Aorta (tissue), 5 donors: ENCODE measurements around the gene KRT34. TPM values are rescaled to one million over a fixed set of nuclear protein-coding genes. Genes with fewer than 3 reads are reported as not detected.
"Not testable (repeated sequence)": the region's sequence is repeated elsewhere in the genome, so short reads cannot be mapped to it uniquely, and the experiment has no call there.

ENCODE experiments used
- ATAC-seq: fragments of 200-7000 bp; cut with Tn5 transposase; one replicate; pipeline ENCODE4 v1.9.1; 2022; ENCODE audit warnings: moderate library complexity; ENCODE audit not compliant: low FRiP score
- DNase-seq, 2 donors: peaks; one replicate each; pipeline ENCODE4 v3.0.0-alpha.2; 2020
- H3K27ac ChIP-seq, 2 donors: one replicate each; pipeline ENCODE4 v1.5.1; 2013; ENCODE audit warnings: low read length in 2 of 2, mild to moderate bottlenecking in 2 of 2, moderate library complexity in 2 of 2, control low read depth in 1 of 2, inconsistent platforms in 1 of 2, low read depth in 1 of 2
- H3K27me3 ChIP-seq, 2 donors: one replicate each; pipeline ENCODE4 v1.6.1; 2013; ENCODE audit warnings: control low read depth in 1 of 2, low read length in 1 of 2, mild to moderate bottlenecking in 1 of 2, moderate library complexity in 1 of 2; ENCODE audit not compliant: insufficient read depth in 2 of 2, control insufficient read depth in 1 of 2
- H3K36me3 ChIP-seq, 2 donors: one replicate each; pipeline ENCODE4 v1.6.1; 2013; ENCODE audit warnings: control low read depth in 1 of 2, low read length in 1 of 2, mild to moderate bottlenecking in 1 of 2; ENCODE audit not compliant: insufficient read depth in 2 of 2, control insufficient read depth in 1 of 2
- H3K4me1 ChIP-seq, 2 donors: one replicate each; pipeline ENCODE4 v1.6.1; 2013; ENCODE audit warnings: low read length in 2 of 2, control low read depth in 1 of 2, mild to moderate bottlenecking in 1 of 2, moderate library complexity in 1 of 2; ENCODE audit not compliant: insufficient read depth in 2 of 2, control insufficient read depth in 1 of 2
- H3K4me3 ChIP-seq, 2 donors: one replicate each; pipeline ENCODE4 v1.5.1; 2013; ENCODE audit warnings: low read length in 2 of 2, control low read depth in 1 of 2, mild to moderate bottlenecking in 1 of 2
- H3K9me3 ChIP-seq: one replicate; pipeline ENCODE4 v1.6.1; 2013; ENCODE audit warnings: mild to moderate bottlenecking, low read length; ENCODE audit not compliant: control insufficient read depth
- WGBS, 2 donors: extraction: QIAGEN DNeasy Blood & Tissue Kit; methylation state at CpG; one replicate each; pipeline ENCODE4 v1.1.7; 2013; 5-methylcytosine and 5-hydroxymethylcytosine counted together
- intact Hi-C, 2 donors: fragments of 100-400 bp; cut with DNase I; formaldehyde crosslinking; loops; one replicate each; pipeline versions ENCODE4 v1.14.2 to v1.15.0; 2022
- polyA plus RNA-seq, 2 donors: library from polyadenylated mRNA; stranded (reverse); fragments of 200-250 nt; gene quantifications; one replicate each; pipeline ENCODE4 v1.2.3, GENCODE V29; 2013
- total RNA-seq, 2 donors: library from RNA; stranded (reverse); fragmentation: NEBNext Ultra II Directional; extraction: Animal tissue kit (Norgen Biotek cat#: 25700); gene quantifications; one replicate each; pipeline ENCODE4 v1.2.1, GENCODE V29; 2021
- donor health status: healthy with polysubstance abuse.
- donor health status: Bipolar disorder and iron deficiency.
- donor health status: DM: no; HTN: no; CAD: no.
- donor health status: DM: no; HTN: no; CAD: no.
- donor health status: DM: yes; HTN: yes; CAD: no.

KRT34 gene
- total and polyA plus RNA-seq, 4 donors, result not detected

DNA sequence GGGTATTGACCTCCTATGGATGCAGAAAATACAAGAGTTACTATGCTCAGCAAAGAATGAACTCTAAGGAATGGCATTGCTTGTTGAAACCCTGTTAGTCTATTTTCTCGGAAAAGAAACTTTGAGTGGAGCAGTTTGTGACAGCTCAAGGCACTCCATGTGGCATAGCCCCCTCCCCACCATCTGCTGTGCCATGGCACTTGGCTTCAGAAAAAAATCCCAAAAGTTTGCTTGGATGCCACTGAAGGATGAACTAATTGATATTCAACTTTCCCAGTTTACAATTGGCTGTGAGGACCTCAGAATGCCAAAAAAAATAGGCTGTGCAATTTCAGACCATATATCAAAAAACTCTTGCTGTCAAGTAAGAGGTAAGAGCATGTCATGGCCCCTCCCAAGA is 13.5 kb upstream of the KRT34 start:
- Histone ChIP-seq H3K27me3 (no peaks in the 10 kb centered on the region), H3K36me3 (no peaks in the 10 kb centered on the region), H3K27ac (no peak overlapping the region), H3K4me3 (no peak overlapping the region), H3K4me1 (no peaks in the 10 kb centered on the region), H3K9me3 (no peaks in the 10 kb centered on the region)
- intact Hi-C loops, result no loop called here
- DNase-seq, result no peak
- no peak for ATAC-seq
- WGBS, 2 donors, result 83 to 88% methylated on average over 1 of the region's 1 CpG

DNA sequence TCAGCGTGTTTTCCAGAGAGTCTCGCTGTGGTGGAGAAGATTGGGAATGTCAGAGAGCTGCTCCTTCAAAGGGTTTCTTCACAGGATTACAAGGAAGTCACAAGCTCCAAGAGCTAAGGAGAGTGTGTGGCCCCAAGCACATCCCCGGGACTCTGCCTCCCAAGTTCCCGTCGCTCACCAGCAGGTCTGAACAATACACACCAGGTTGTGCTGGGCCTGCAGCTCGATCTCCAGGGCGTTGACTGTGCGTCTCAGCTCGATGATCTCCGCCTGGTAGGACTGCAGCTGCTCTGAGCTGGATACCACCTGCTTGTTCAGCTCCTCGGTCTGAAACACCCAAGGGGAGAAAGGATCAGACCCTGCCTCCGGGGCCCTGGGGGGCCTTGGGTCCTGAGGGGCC is 12.9 kb upstream of the KRT34 start:
- H3K36me3 ChIP-seq, H3K9me3 ChIP-seq, H3K27me3 ChIP-seq, DNase-seq, H3K4me1 ChIP-seq, intact Hi-C loops, H3K27ac ChIP-seq, H3K4me3 ChIP-seq, ATAC-seq: not testable (repeated sequence)
- WGBS, 2 donors, result 78 to 86% methylated on average over 7 to 12 of the region's 12 CpGs

DNA sequence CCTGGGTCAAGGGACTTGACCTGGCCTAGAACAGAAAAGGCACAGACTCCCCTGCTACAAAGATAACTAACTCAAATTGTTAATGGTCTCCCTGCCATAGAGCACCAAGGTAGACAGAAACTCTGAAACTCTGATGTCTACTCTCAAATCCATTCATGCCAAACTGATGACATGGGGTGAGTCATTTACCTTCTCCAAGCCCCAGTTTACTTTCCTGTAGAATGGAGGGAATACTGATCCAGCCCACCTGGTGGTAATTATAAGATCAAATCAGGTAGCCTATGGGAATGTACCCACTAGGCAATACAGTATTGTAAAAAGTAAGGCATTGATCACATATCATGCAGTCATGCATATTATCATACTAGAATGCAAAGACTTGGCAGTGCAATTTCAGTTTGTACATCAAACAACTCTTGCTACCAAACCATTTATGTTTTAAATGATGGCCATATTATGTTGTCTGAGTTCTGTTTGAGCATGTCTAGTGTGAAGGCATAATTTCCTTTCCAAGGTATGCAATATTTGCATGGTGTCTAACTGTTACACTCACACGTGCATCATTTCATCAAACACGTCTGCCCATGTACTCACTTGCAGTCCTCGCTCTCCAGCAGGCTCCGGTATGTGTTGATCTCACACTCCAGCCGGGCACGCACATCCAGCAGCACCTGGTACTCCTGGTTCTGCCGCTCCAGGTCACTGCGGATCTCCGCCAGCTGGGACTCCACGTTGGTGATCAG is 12.3 kb upstream of the KRT34 start:
- Histone ChIP-seq H3K4me1 (no peaks in the 10 kb centered on the region), H3K27me3 (no peaks in the 10 kb centered on the region), H3K27ac (no peak overlapping the region), H3K4me3 (no peak overlapping the region), H3K36me3 (no peaks in the 10 kb centered on the region), H3K9me3 (no peaks in the 10 kb centered on the region)
- DNase-seq, result no peak
- intact Hi-C loops, result no loop called here
- ATAC-seq, result no peak
- WGBS, 2 donors, result 85 to 86% methylated on average over 10 of the region's 10 CpGs

DNA sequence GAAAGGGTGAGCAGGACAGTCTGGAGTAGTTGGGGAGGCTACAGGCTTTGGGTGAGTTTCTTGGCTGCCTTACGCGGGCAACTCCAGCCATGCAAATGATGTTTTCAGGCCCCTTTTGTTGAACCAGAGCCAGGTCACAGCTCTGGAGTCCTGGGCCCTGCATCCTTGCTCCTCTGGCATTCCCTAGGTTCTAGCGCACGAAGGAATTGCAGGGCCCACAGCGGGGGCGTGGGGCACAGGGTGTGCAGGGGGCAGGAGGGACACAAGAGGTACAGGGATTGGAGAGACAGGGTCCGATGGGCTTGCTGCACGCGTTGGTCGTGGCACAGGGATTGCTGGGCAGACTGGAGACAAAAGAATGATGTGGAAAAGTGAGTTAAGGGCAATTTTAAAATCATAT is 11.7 kb upstream of the KRT34 start:
- intact Hi-C loops, result no loop called here

DNA sequence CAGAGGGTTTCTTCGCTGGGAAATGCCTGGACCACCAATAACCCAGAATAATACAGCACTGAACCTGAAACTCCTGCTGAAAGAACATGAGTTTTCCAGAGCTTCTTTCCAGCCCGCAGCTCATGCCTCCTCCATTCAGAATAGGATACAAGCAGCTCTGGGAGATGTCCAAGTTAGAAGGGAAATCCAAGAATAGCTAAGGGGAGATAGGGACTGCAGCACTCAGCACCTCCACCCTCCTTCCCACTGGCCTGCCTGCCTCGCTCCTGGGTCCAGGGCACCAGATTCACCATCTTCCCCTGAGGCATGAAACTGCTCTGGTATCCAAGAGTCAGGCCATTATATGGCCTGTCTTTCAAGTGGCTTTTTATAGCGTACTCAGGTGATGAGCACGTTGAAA is 11.2 kb upstream of the KRT34 start:
- WGBS, 2 donors, result 62 to 68% methylated on average over 5 of the region's 5 CpGs
- intact Hi-C loops, result no loop called here
- Histone ChIP-seq H3K36me3 (no peaks in the 10 kb centered on the region), H3K4me1 (no peaks in the 10 kb centered on the region), H3K27ac (no peak overlapping the region), H3K9me3 (no peaks in the 10 kb centered on the region), H3K4me3 (no peak overlapping the region), H3K27me3 (no peaks in the 10 kb centered on the region)
- ATAC-seq (peak; percentile 50), DNase-seq (no peak)

More for the DNA sequence above, 11.7 kb upstream of the KRT34 start:
- Histone ChIP-seq H3K4me1 (no peaks in the 10 kb centered on the region), H3K4me3 (no peak overlapping the region), H3K27me3 (no peaks in the 10 kb centered on the region), H3K9me3 (no peaks in the 10 kb centered on the region), H3K36me3 (no peaks in the 10 kb centered on the region), H3K27ac (no peak overlapping the region)
- DNase-seq, result no peak
- ATAC-seq, result no peak
- 75 to 80% methylated on average over 10 of the region's 10 CpGs for WGBS, 2 donors

DNA sequence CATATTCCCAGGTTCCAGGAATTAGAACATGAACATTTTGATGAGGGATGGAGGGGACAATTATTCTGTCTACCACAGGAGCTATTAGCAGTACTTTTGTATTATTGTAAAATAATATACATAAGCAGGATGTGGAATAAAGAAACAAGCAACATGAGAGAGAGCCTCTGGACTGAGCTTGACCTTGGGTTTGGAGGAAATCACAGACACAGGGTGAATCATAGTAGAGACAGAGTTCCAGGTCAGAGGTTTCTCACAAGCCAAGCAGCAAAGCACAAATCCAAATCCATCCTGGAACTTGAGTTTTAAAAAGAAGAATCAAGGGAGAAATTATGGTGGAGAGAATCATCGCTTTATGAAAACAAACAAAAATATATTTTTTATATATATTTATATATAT is 10.2 kb upstream of the KRT34 start:
- H3K9me3 ChIP-seq, result peaks cover 2% of the 10 kb centered on the region
- ATAC-seq, result no peak
- H3K36me3 ChIP-seq, result no peaks in the 10 kb centered on the region
- H3K27ac ChIP-seq, result no peak overlapping the region
- WGBS, 2 donors, result 95 to 96% methylated on average over 1 of the region's 1 CpG
- H3K27me3 ChIP-seq, result no peaks in the 10 kb centered on the region
- intact Hi-C loops, result no loop called here
- H3K4me1 ChIP-seq, result no peaks in the 10 kb centered on the region
- H3K4me3 ChIP-seq, result no peak overlapping the region
- no peak for DNase-seq

DNA sequence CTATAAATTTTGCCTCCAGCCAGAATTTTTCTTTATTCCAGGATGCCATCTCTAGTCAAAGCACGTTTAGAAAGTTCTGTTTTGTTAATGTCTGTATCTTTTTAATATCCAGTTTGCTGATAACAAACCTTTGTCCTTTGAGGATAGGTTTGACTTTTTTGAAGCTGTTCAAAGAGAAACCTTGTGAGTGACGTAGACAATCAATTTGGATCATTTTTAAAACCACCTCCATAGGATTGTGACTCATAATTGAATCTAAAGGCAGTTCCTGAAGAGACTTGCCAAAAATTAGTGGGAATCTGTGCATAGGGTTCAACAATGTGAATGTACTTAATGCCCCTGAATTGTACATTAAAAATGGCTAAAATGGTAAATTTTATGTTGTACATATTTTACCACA is 9.4 kb upstream of the KRT34 start:
- Histone ChIP-seq H3K27me3 (no peaks in the 10 kb centered on the region), H3K27ac (no peak overlapping the region), H3K9me3 (peaks cover 4% of the 10 kb centered on the region), H3K36me3 (no peaks in the 10 kb centered on the region), H3K4me1 (no peaks in the 10 kb centered on the region), H3K4me3 (no peak overlapping the region)
- DNase-seq (no peak), ATAC-seq (no peak)
- 45 to 48% methylated on average over 2 of the region's 2 CpGs for WGBS, 2 donors
- intact Hi-C loops, result no loop called here

DNA sequence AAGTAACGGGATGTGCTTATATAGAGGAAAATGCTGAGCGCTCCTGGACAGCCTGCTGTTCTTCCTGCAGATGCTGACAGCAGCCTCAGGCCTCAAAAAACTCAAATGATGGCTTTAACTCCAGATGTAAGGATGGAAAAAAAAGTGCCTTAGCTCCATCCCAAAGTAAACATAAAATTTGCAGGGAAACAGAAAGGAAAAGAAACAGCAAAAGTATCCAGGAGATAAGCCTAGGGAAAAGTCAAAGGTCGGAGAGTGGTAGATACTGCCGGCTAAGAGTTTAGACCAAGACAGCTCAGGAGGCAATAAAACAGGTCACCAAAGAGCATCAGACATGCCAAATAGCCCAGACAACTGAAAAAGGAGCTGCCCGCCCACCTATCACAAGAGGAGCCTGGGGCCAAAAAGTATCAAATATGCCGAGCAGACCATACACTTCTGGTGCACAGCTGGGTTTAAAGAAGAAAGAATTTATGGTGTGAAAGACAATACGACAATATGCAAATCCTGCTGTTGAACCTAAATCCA is 8.4 kb upstream of the KRT34 start:
- intact Hi-C loops, result no loop called here
- ATAC-seq, result no peak
- no peak overlapping the region for H3K27ac ChIP-seq
- no peak overlapping the region for H3K4me3 ChIP-seq
- WGBS, 2 donors, result 46 to 47% methylated on average over 7 of the region's 7 CpGs
- H3K4me1 ChIP-seq, result no peaks in the 10 kb centered on the region
- DNase-seq, result no peak
- H3K9me3 ChIP-seq, result peaks cover 4% of the 10 kb centered on the region
- no peaks in the 10 kb centered on the region for H3K27me3 ChIP-seq
- no peaks in the 10 kb centered on the region for H3K36me3 ChIP-seq

DNA sequence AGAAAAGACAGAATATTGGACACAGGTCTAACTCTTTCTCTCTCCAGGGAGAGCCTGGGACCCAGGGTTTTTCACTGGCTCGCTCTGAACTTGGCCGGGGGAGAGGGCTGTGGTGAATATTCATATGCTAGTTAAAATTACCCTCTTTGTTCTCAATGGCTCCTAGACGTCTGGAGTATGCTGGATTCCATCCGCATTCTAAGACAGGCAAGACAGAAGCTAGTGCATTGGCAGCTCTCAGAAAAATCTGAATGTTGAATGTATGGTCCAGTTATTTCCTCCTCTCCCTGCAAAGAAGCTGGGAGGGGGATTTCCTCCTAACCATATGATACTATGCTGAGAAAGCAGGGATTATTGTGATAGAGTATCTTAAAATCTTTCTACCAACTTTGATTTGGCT is 5.6 kb upstream of the KRT34 start:
- ATAC-seq (no peak), DNase-seq (no peak)

More for the DNA sequence above, 5.6 kb upstream of the KRT34 start:
- Histone ChIP-seq H3K9me3 (peaks cover 4% of the 10 kb centered on the region), H3K4me3 (no peak overlapping the region), H3K4me1 (no peaks in the 10 kb centered on the region), H3K27me3 (no peaks in the 10 kb centered on the region), H3K36me3 (no peaks in the 10 kb centered on the region), H3K27ac (no peak overlapping the region)
- 60 to 64% methylated on average over 4 of the region's 4 CpGs for WGBS, 2 donors
- intact Hi-C loops, result no loop called here
